Mucosa of descending colon (tissue), 3 donors: ENCODE data around the gene ABLIM1. TPM values are rescaled to one million over a fixed set of nuclear protein-coding genes. Genes with fewer than 3 reads are reported as not detected.
A peak's percentile ranks its signal among the peaks of the same experiment; 100 is the strongest.

Experiments used
- ATAC-seq: fragments of 200-7000 bp; cut with Tn5 transposase; one replicate; pipeline ENCODE4 v1.9.1; 2020; ENCODE audit warnings: mild to moderate bottlenecking, moderate library complexity
- DNase-seq, 3 donors: peaks; one replicate each; pipeline ENCODE4 v3.0.0-alpha.2; 2020
- H3K36me3 ChIP-seq: fragments of 200-600 bp; one replicate; pipeline ENCODE4 v1.8.0; 2021; ENCODE audit warnings: low read depth, mild to moderate bottlenecking
- H3K4me1 ChIP-seq: fragments of 200-600 bp; one replicate; pipeline ENCODE4 v1.8.0; 2021; ENCODE audit warnings: low read depth, mild to moderate bottlenecking
- H3K4me3 ChIP-seq: fragments of 200-600 bp; one replicate; pipeline ENCODE4 v1.8.0; 2021; ENCODE audit warnings: mild to moderate bottlenecking
- H3K9me3 ChIP-seq: fragments of 200-600 bp; one replicate; pipeline ENCODE4 v1.8.0; 2021; ENCODE audit warnings: mild to moderate bottlenecking
- intact Hi-C, 2 donors: fragments of 100-400 bp; cut with DNase I in 1 of 2; cut with micrococcal nuclease in 1 of 2; formaldehyde crosslinking; loops; one replicate each; pipeline versions ENCODE4 v1.11.0 to v1.11.1; 2022; cut with DNase I, micrococcal nuclease
- total RNA-seq, 3 donors: library from RNA; stranded (reverse); fragmentation: NEBNext Ultra II Directional in 2 of 3; extraction: Animal tissue kit (Norgen Biotek cat#: 25700) in 2 of 3; gene quantifications; one replicate each; pipeline versions ENCODE4 v1.2.1 to v1.2.4, GENCODE V29; 2021 to 2023
- TF ChIP-seq, protein P1 (sequence below): fragments of 200-600 bp; IDR thresholded peaks from one replicate; pipeline ENCODE4 v1.8.0; 2022; ENCODE audit warnings: antibody characterized with exemption, mild to moderate bottlenecking
- donor health status: DM: no; HTN: no; CAD: no; lungs with moderate emphysema.
- donor health status: DM: no; HTN: no; CAD: no.
- donor health status: DM: no; HTN: yes; CAD: no.

The ABLIM1 gene
- total RNA-seq, 3 donors from 2014 or later, result 67.1 to 122 (median 103) TPM

DNA sequence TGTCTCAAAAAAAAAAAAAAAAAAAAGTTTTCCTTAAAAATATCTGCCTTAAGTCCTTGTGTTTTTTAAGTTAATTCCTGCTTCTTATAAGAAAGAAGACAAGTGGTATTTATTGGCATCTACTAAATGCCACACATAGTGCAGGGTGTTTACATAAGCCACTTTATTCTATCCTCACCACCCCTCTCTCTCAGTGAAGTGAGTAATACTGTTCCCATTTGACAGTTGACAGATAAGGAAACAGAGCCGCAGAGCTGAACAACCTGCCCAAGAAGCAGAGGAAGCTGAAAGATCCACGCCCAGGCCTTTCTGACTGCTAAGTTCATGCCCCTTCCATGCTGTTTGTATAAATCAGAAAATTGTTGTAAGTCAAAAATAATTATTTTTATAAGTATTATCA is 54.1 kb downstream of the ABLIM1 start:
- Histone ChIP-seq H3K4me3 (no peak overlapping the region), H3K9me3 (no peaks in the 10 kb centered on the region), H3K36me3 (no peaks in the 10 kb centered on the region), H3K4me1 (peaks cover 8% of the 10 kb centered on the region)
- DNase-seq (peak in 2 of 3 donors; percentile 45 to 64), ATAC-seq (peak; percentile 96)
- TF ChIP-seq, protein P1, sequence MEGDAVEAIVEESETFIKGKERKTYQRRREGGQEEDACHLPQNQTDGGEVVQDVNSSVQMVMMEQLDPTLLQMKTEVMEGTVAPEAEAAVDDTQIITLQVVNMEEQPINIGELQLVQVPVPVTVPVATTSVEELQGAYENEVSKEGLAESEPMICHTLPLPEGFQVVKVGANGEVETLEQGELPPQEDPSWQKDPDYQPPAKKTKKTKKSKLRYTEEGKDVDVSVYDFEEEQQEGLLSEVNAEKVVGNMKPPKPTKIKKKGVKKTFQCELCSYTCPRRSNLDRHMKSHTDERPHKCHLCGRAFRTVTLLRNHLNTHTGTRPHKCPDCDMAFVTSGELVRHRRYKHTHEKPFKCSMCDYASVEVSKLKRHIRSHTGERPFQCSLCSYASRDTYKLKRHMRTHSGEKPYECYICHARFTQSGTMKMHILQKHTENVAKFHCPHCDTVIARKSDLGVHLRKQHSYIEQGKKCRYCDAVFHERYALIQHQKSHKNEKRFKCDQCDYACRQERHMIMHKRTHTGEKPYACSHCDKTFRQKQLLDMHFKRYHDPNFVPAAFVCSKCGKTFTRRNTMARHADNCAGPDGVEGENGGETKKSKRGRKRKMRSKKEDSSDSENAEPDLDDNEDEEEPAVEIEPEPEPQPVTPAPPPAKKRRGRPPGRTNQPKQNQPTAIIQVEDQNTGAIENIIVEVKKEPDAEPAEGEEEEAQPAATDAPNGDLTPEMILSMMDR, result no peak
- intact Hi-C loops, result no loop called here

DNA sequence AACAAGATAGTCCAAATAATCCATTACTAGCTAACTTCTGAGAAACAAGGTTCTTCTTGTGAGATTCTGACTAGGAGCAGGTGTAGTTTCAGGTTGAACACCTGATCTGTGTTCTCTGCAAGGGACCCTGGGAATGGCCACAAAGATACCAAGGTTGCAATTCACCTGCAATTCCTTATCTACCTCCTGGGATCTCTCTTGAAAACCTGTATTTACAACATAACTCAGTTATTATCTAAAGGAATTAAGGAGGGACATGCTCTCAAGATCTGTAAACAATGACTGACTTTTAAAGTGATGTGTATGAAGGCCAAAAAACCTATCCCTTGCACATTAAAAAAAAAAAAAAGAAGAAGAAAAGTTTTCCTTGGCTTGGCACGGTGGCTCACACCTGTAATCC is 54.8 kb downstream of the ABLIM1 start:
- ATAC-seq (no peak), DNase-seq (no peak)
- Histone ChIP-seq H3K36me3 (no peaks in the 10 kb centered on the region), H3K4me1 (peaks cover 8% of the 10 kb centered on the region), H3K9me3 (no peaks in the 10 kb centered on the region), H3K4me3 (no peak overlapping the region)
- TF ChIP-seq, protein P1, result no peak
- intact Hi-C loops, result no loop called here

DNA sequence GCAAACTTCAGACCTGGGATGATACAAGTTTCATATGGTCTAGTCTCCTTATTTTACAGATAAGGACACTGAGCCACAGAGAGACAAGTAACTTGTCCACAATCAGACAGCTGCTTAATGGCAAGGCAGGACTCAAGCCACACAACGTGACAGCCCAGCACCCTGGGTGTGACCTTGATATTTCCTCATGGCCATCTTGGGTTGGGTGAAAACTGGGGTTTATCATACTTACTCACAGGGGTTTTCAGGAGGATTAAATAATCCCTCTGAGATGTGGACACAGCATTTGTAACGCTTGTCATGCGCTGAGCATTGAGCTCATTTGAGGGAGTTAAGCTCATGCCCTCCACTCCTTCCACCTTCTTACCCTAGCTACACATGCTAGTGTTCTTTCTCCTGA is 58.0 kb downstream of the ABLIM1 start:
- TF ChIP-seq, protein P1, result no peak
- Histone ChIP-seq H3K36me3 (no peaks in the 10 kb centered on the region), H3K9me3 (no peaks in the 10 kb centered on the region), H3K4me1 (peaks cover 8% of the 10 kb centered on the region), H3K4me3 (no peak overlapping the region)
- intact Hi-C loops, result no loop called here
- DNase-seq (no peak), ATAC-seq (no peak)

DNA sequence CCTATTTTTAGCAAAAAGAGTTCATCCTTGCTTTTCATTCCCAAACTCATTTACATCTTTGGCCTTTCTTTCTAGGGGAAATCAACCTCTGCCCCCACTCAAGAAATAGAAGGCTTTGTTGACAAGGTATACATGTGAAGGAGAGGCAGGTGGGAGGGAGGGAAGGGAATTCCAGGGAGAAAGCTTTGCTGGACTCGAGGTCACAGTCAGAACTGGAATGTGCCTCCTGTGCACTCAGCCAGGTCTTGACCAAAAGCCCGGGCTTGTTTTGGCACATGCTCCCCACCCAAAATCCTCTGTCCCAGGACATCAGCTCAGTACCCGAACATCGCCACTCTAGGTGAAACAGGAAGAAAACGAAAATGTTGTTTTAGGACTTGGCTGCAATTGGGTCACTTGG is 61.3 kb downstream of the ABLIM1 start:
- TF ChIP-seq, protein P1, result no peak
- no peaks in the 10 kb centered on the region for H3K4me1 ChIP-seq
- ATAC-seq, result no peak
- H3K9me3 ChIP-seq, result no peaks in the 10 kb centered on the region
- no peaks in the 10 kb centered on the region for H3K36me3 ChIP-seq
- H3K4me3 ChIP-seq, result no peak overlapping the region
- intact Hi-C loops, result no loop called here
- DNase-seq, result no peak

DNA sequence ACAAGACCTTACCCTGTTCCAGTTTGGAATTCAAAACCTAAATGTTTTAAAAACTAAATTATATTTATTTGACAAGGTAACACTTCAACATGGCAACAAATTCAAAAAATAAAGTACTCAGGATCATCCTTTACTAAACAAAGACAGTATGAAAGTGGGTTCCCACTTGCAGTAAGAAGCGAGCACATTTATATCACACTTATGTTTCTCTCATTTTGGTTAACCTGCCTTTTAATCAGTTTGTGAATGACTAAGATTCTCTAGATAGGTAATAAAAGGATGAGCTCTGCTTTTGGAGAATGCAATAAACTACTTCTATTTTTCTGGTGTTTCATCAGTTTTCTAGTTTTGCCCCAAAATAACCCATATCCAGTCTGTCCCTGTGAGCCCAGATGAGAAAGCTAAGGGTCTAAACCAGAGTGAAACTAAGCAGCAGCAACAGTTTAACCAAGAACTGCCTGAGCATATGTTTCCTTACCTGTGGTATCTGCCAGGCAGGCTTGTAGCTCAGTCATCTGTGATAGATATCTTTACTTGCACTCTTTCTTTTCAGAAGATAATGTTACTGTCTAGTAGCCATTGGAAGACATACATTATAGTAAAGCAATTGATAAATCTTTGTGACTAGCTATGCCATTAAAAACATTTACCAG is 64.1 kb downstream of the ABLIM1 start:
- DNase-seq (no peak), ATAC-seq (no peak)
- TF ChIP-seq, protein P1, result no peak
- no peak overlapping the region for H3K4me3 ChIP-seq
- no peaks in the 10 kb centered on the region for H3K36me3 ChIP-seq
- intact Hi-C loops, result no loop called here
- no peaks in the 10 kb centered on the region for H3K9me3 ChIP-seq
- H3K4me1 ChIP-seq, result no peaks in the 10 kb centered on the region
